PC-9 (cell line): ENCODE results near the gene CHN1. TPM values are rescaled to one million over a fixed set of nuclear protein-coding genes. Genes with fewer than 3 reads are reported as not detected.

Experiments used
- BruUV-seq: library from RNA; stranded (reverse); fragments of 400-500 nt; replicated peaks from 2 replicates; lab custom pipeline; 2021; lab: Mats Ljungman, UMichigan
- CTCF ChIA-PET: fragments of 300-600 bp; sonication (Branson Sonifier 250); formaldehyde crosslinking; loops from one replicate; lab custom pipeline; 2022; ENCODE audit warnings: antibody characterized with exemption; lab: Charles Lee
- POLR2A ChIA-PET: fragments of 300-600 bp; sonication (Branson Sonifier 250); formaldehyde crosslinking; loops from one replicate; lab custom pipeline; 2022; ENCODE audit warnings: antibody characterized with exemption; ENCODE audit not compliant: unreplicated experiment; lab: Charles Lee
- DNase-seq, 2 experiments: peaks; one replicate each; pipeline versions ENCODE4 v3.0.0 to v3.0.0-alpha.2; 2015 to 2022; ENCODE audit warnings: mixed read lengths in 1 of 2
- H2AFZ ChIP-seq: fragments of 200-600 bp; sonication (generic); 2 replicates; pipeline ENCODE4 v1.8.1; 2017; ENCODE audit warnings: antibody characterized with exemption
- H3F3A ChIP-seq: fragments of 200-600 bp; sonication (generic); 2 replicates; pipeline ENCODE4 v1.8.1; 2017; ENCODE audit warnings: antibody characterized with exemption, mild to moderate bottlenecking, low read depth; ENCODE audit not compliant: insufficient read depth
- H3K27ac ChIP-seq: fragments of 200-600 bp; sonication (generic); 2 replicates; pipeline ENCODE4 v1.6.1; 2016; ENCODE audit warnings: mixed run types
- H3K27me3 ChIP-seq: fragments of 200-600 bp; sonication (generic); 2 replicates; pipeline ENCODE4 v1.6.1; 2016; ENCODE audit warnings: low read depth, mixed run types; ENCODE audit not compliant: insufficient read depth
- H3K36me3 ChIP-seq: fragments of 200-600 bp; sonication (generic); 2 replicates; pipeline ENCODE4 v1.6.1; 2016; ENCODE audit warnings: low read depth, mixed run types
- H3K4me1 ChIP-seq: fragments of 200-600 bp; sonication (generic); replicated peaks from 2 replicates; pipeline ENCODE4 v1.6.1; 2016; ENCODE audit warnings: mixed run types; ENCODE audit not compliant: insufficient read depth
- H3K4me2 ChIP-seq: fragments of 200-600 bp; sonication (generic); 2 replicates; pipeline ENCODE4 v1.6.1; 2017; ENCODE audit warnings: mixed run types
- H3K4me3 ChIP-seq: fragments of 200-600 bp; sonication (generic); 2 replicates; pipeline ENCODE4 v1.6.1; 2016; ENCODE audit warnings: mixed run types
- H3K79me2 ChIP-seq: fragments of 200-600 bp; sonication (generic); 2 replicates; pipeline ENCODE4 v1.6.1; 2017; ENCODE audit warnings: low read depth, mixed run types
- H3K9me2 ChIP-seq: fragments of 200-600 bp; sonication (generic); 2 replicates; pipeline ENCODE4 v1.8.1; 2017; ENCODE audit warnings: mild to moderate bottlenecking; ENCODE audit not compliant: insufficient read depth
- H3K9me3 ChIP-seq: fragments of 200-600 bp; sonication (generic); 2 replicates; pipeline ENCODE4 v1.8.1; 2016; ENCODE audit warnings: low read depth; ENCODE audit not compliant: insufficient read depth
- H4K20me1 ChIP-seq: fragments of 200-600 bp; sonication (generic); 2 replicates; pipeline ENCODE4 v1.8.1; 2017; ENCODE audit not compliant: insufficient read depth
- EZH2 ChIP-seq: fragments of 200-600 bp; sonication (generic); IDR thresholded peaks from 2 replicates; pipeline ENCODE4 v1.8.0; 2017; ENCODE audit warnings: antibody characterized with exemption, low read depth
- intact Hi-C: fragments of 100-400 bp; cut with micrococcal nuclease; formaldehyde crosslinking; loops from one replicate; pipeline ENCODE4 v1.10.0; 2022; ENCODE audit not compliant: unreplicated experiment
- total RNA-seq: library from RNA; stranded (reverse); gene quantifications from 2 replicates; pipeline ENCODE4 v1.2.3, GENCODE V29; 2021
- TF ChIP-seq, protein P1 (sequence below): fragments of 200-600 bp; sonication (generic); conservative IDR thresholded peaks from 2 replicates; pipeline ENCODE4 v1.6.1; 2017; ENCODE audit warnings: mixed run types, antibody characterized with exemption, mild to moderate bottlenecking, moderate library complexity

The CHN1 gene
- total RNA-seq, 1 experiment from 2014 or later: 14.0 TPM

DNA sequence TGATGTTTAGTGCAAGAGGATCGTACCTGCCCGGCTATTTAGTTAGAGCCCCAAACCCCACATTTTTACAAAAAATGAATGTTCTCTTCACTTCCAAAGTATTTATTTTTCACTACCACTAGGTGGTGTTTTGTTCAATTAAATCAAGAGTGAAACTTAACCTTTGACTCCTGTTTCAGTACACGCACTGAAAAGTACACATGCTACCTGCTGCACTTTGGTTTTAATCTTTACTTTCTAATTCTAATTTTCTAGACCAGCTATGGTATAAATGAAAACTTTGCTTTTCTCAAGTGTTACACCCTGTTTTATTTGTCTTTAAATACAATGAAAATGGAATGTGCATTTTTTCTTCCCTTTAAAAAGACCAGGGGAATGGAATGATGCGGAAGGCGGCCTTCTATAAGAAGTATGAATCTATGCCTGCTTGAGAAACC is 31.4 kb upstream of the CHN1 start:
- Histone ChIP-seq H3K9me2 (no peaks in the 10 kb centered on the region), H3K4me1 (no peaks in the 10 kb centered on the region), H3K9me3 (no peaks in the 10 kb centered on the region), H3K36me3 (no peaks in the 10 kb centered on the region), H3K27ac (no peak overlapping the region), H3K4me2 (peak overlapping the region; percentile 45), H3K4me3 (0 out of 2 replicates have a peak overlapping the region, but pooled peaks have one; percentile 6), H2AFZ (peak overlapping the region; percentile 13), H3K79me2 (no peaks in the 10 kb centered on the region), H4K20me1 (no peaks in the 10 kb centered on the region), H3K27me3 (no peaks in the 10 kb centered on the region), H3F3A (no peaks in the 10 kb centered on the region)
- TF ChIP-seq, protein P1, sequence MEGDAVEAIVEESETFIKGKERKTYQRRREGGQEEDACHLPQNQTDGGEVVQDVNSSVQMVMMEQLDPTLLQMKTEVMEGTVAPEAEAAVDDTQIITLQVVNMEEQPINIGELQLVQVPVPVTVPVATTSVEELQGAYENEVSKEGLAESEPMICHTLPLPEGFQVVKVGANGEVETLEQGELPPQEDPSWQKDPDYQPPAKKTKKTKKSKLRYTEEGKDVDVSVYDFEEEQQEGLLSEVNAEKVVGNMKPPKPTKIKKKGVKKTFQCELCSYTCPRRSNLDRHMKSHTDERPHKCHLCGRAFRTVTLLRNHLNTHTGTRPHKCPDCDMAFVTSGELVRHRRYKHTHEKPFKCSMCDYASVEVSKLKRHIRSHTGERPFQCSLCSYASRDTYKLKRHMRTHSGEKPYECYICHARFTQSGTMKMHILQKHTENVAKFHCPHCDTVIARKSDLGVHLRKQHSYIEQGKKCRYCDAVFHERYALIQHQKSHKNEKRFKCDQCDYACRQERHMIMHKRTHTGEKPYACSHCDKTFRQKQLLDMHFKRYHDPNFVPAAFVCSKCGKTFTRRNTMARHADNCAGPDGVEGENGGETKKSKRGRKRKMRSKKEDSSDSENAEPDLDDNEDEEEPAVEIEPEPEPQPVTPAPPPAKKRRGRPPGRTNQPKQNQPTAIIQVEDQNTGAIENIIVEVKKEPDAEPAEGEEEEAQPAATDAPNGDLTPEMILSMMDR: peak; percentile 92
- TF ChIP-seq EZH2: no peak
- peak in 1 of 2 experiments; percentile 64 for DNase-seq
- intact Hi-C loops: no loop called here
- CTCF ChIA-PET: interaction anchor here (1.9 kb wide), 1 partner anchor 288 kb away, joined by 13 read pairs; no protein-coding TSS in a partner anchor
- POLR2A ChIA-PET: no interaction called here
- BruUV-seq: no TSS peak

DNA sequence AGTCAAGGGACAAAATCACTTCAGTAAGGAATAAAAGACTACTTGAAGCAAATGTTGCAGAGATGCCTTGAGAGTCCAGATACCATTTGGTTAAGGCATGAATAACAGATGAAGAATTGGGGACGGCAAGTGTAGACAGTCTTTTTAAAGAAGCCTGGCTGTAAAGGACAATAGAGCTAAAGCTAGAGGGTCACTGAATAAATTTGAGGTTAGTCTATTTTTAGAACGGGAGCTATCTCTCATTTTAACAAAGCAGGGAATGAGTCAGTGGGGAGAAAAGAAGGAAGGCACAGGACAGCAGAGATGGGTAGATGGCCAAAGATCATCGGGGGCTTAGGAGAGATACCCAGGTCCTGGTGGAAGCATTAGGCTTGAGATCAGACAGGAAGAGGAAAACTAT is 30.6 kb upstream of the CHN1 start:
- no peaks in the 10 kb centered on the region for H3F3A ChIP-seq
- H3K4me3 ChIP-seq: no peak overlapping the region
- H4K20me1 ChIP-seq: no peaks in the 10 kb centered on the region
- H3K9me3 ChIP-seq: no peaks in the 10 kb centered on the region
- ChIA-PET CTCF (no interaction called here), POLR2A (no interaction called here)
- no peak for DNase-seq
- intact Hi-C loops: no loop called here
- BruUV-seq: no TSS peak
- H3K27me3 ChIP-seq: no peaks in the 10 kb centered on the region
- H3K4me2 ChIP-seq: no peak overlapping the region
- H3K4me1 ChIP-seq: no peaks in the 10 kb centered on the region
- TF ChIP-seq EZH2: no peak
- TF ChIP-seq, protein P1: no peak
- no peak overlapping the region for H3K27ac ChIP-seq
- H2AFZ ChIP-seq: no peak overlapping the region
- H3K79me2 ChIP-seq: no peaks in the 10 kb centered on the region
- H3K36me3 ChIP-seq: no peaks in the 10 kb centered on the region
- no peaks in the 10 kb centered on the region for H3K9me2 ChIP-seq

DNA sequence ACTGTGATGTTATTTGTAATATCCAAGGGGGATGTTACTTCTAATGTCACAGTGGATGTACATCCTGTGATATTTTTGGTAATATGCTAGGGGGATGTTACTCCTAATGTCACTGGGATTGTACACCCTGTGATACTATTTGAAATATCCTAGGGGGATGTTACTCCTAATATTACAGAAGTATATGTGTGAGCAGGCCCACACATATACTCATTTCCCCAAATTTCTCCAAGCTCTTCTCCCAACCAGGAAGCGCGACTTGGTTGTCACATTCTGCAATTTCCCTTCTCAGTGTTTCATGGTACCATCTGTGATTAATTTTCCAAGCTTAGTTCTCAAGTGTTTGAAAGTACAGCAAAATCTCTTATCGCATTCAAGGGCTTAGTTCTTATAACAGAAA is 29.5 kb upstream of the CHN1 start:
- no peaks in the 10 kb centered on the region for H3K4me1 ChIP-seq
- no peak overlapping the region for H2AFZ ChIP-seq
- H4K20me1 ChIP-seq: no peaks in the 10 kb centered on the region
- H3K9me2 ChIP-seq: no peaks in the 10 kb centered on the region
- H3F3A ChIP-seq: no peaks in the 10 kb centered on the region
- intact Hi-C loops: loop anchor here (5.0 kb wide), 2 partner anchors 248 to 1063 kb away; partner anchors contain the start of gene HOXD12
- H3K4me3 ChIP-seq: no peak overlapping the region
- TF ChIP-seq, protein P1: no peak
- no peak for TF ChIP-seq EZH2
- POLR2A ChIA-PET: no interaction called here
- no peaks in the 10 kb centered on the region for H3K36me3 ChIP-seq
- no peaks in the 10 kb centered on the region for H3K9me3 ChIP-seq
- H3K4me2 ChIP-seq: no peak overlapping the region
- no peaks in the 10 kb centered on the region for H3K79me2 ChIP-seq
- no peaks in the 10 kb centered on the region for H3K27me3 ChIP-seq
- CTCF ChIA-PET: no interaction called here
- no TSS peak for BruUV-seq
- no peak for DNase-seq
- no peak overlapping the region for H3K27ac ChIP-seq
